Naive B cell (primary cell): ENCODE measurements around the gene GAST. TPM values are rescaled to one million over a fixed set of nuclear protein-coding genes. Genes with fewer than 3 reads are reported as not detected.

Source experiments
- ATAC-seq, 2 donors: fragments of 150-1000 bp; cut with Tn5 transposase; 2 replicates each; pipeline ENCODE4 v1.10.0; 2021; ENCODE audit warnings: low read depth in 2 of 2, mild to moderate bottlenecking in 2 of 2, moderate library complexity in 2 of 2
- DNase-seq: peaks from one replicate; pipeline ENCODE4 v3.0.0; 2022
- H3K27ac Mint-ChIP-seq, 6 donors: one replicate each; pipeline ENCODE4 v1.8.0; 2020 to 2022; ENCODE audit warnings: mild to moderate bottlenecking in 6 of 6, mixed read lengths in 6 of 6, moderate library complexity in 5 of 6, inconsistent platforms in 2 of 6
- H3K27me3 Mint-ChIP-seq, 3 donors: one replicate each; pipeline ENCODE4 v1.8.0; 2021 to 2022; ENCODE audit warnings: mixed read lengths in 3 of 3, mild to moderate bottlenecking in 1 of 3
- H3K36me3 Mint-ChIP-seq, 2 donors: one replicate each; pipeline ENCODE4 v1.8.0; 2020 to 2022; ENCODE audit warnings: mixed read lengths in 2 of 2, inconsistent platforms in 1 of 2, mild to moderate bottlenecking in 1 of 2
- H3K4me1 Mint-ChIP-seq, 3 donors: one replicate each; pipeline ENCODE4 v1.8.0; 2020 to 2022; ENCODE audit warnings: mixed read lengths in 3 of 3, inconsistent platforms in 1 of 3, mild to moderate bottlenecking in 1 of 3, moderate library complexity in 1 of 3
- H3K4me3 Mint-ChIP-seq, 8 donors: one replicate each; pipeline ENCODE4 v1.8.0; 2020 to 2022; ENCODE audit warnings: mild to moderate bottlenecking in 8 of 8, mixed read lengths in 8 of 8, moderate library complexity in 8 of 8, inconsistent platforms in 2 of 8
- H3K9me3 Mint-ChIP-seq, 7 donors: one replicate each; pipeline ENCODE4 v1.8.0; 2020 to 2022; ENCODE audit warnings: mixed read lengths in 7 of 7, mild to moderate bottlenecking in 5 of 7, inconsistent platforms in 2 of 7, moderate library complexity in 1 of 7
- polyA plus RNA-seq, 6 donors: library from polyadenylated mRNA; unstranded; fragments of 300-500 nt; fragmentation: Illumina TruSeq; gene quantifications; one replicate each; pipeline ENCODE4 v1.2.3, GENCODE V29; 2021; ENCODE audit warnings: low read depth in 6 of 6

The GAST gene
- polyA plus RNA-seq, 6 donors from 2014 or later = not detected

DNA sequence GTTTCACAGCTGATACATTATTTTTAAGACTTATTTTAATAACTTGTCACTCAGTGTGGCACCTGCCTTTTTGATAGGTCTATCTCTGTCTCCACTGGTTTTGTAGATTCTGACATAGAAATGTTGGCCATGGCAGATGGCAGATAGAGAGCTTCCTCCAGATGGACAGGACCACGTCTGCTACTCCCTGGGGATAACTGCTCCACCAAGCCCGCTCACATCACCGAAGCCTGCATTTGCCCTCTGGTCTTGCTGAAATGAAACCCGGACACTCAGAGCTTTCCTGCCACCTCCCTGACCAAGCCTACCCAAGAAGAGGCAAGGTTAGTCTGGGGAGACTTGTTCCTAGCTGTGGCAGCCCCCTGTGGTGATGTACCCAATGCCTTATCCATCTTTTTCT lies 38.7 kb downstream of the GAST start:
- Mint-ChIP-seq H3K4me3 (no peak overlapping the region), H3K27ac (peak overlapping the region in 1 of 6 donors; percentile 24), H3K9me3 (no peaks in the 10 kb centered on the region), H3K27me3 (peaks cover 0 to 6% (median 0%) of the 10 kb centered on the region in 3 donors), H3K4me1 (no peaks in the 10 kb centered on the region), H3K36me3 (peaks cover 0 to 3% of the 10 kb centered on the region in 2 donors)
- no peak for DNase-seq
- ATAC-seq = no peak

DNA sequence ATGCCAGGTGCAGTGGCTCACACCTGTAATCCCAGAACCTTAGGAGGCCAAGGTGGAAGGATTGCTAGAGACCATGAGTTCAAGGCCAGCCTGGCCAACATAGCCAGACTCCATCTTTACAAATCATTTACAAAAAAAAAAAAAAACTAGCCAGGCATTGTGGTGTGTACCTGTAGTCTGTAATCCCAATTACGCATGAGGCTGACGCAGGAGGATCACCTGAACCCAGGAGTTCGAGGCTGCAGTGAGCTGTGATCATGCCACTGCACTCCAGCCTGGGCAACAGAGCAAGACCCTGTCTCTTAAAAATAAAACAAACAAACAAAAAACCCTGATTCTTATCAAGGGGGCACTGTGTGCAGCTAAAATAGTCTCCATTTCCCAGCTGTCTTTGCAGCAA lies 39.2 kb downstream of the GAST start:
- Mint-ChIP-seq H3K27me3 (peaks cover 0 to 5% (median 0%) of the 10 kb centered on the region in 3 donors), H3K4me1 (no peaks in the 10 kb centered on the region), H3K36me3 (peaks cover 0 to 5% of the 10 kb centered on the region in 2 donors), H3K9me3 (no peaks in the 10 kb centered on the region), H3K27ac (no peak overlapping the region), H3K4me3 (no peak overlapping the region)
- DNase-seq (no peak), ATAC-seq (no peak)

DNA sequence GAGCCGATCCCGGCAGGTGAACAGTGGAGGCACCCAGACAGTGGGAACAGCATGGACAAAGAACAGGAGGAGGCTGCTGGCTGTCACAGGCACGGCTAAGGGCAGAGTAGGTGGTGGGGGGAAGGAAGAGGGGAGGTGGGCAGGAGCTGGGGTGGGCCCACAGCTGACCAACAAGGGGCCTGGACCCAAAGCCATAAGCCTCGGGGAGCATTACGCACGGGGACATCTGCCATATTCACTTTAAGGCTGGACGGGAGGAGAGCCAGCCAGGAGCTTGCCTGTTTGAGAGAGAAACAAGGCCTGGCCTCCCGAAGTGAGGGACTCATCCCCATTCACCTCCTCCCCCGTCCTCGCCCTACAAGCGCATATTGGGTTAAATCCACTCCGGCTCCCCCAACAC lies 41.9 kb downstream of the GAST start:
- no peaks in the 10 kb centered on the region for H3K4me1 Mint-ChIP-seq
- H3K9me3 Mint-ChIP-seq = no peaks in the 10 kb centered on the region
- no peaks in the 10 kb centered on the region for H3K27me3 Mint-ChIP-seq
- H3K27ac Mint-ChIP-seq = peak overlapping the region in 1 of 6 donors; percentile 2
- no peak for ATAC-seq
- no peak overlapping the region for H3K4me3 Mint-ChIP-seq
- DNase-seq = no peak
- H3K36me3 Mint-ChIP-seq = peaks cover 0 to 5% of the 10 kb centered on the region in 2 donors

DNA sequence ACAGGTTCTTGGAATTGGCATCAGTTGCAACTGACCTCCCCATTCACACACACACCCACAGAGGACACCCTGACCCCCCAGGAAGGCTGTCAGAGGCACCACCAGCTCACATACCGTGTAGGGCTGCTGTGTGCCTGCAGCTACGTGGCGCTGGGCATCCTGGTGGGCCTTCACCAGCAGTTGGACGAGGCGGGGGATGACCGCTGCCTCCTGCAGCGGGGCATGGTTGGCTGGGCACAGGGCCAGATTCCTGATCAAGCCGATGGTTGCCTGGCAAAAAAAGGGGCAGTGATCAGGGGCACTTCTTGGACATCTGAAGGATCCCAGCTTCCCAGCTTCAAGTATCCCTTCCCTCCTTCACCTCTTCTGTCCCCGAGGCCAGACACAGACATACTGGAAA lies 46.5 kb downstream of the GAST start:
- Mint-ChIP-seq H3K4me3 (no peak overlapping the region), H3K4me1 (peaks cover 10 to 18% (median 16%) of the 10 kb centered on the region in 3 donors), H3K27ac (no peak overlapping the region), H3K9me3 (no peaks in the 10 kb centered on the region), H3K27me3 (no peaks in the 10 kb centered on the region), H3K36me3 (peaks cover 0 to 25% of the 10 kb centered on the region in 2 donors)
- no peak for DNase-seq
- ATAC-seq = no peak

DNA sequence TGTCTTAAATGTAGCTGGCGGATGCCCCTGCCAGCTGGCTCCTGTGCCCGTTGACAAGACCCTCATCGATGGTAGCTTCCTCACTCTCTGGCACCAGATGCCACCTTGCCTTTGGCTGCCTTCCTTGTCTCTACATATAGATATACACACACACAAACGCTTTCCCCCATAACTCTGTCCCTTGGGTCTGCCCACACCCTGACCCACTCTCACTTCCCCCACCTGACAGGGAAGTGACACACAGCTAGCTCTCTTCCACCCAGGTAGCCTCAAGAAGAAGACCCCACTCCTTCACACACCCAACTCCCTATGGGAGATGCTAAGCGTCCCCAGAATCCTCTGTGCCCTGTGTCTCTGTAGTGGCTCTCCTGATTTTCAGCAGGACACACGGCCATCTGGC lies 48.7 kb downstream of the GAST start:
- Mint-ChIP-seq H3K27ac (peak overlapping the region; percentile 4 to 97 (median 59)), H3K27me3 (no peaks in the 10 kb centered on the region), H3K36me3 (peaks cover 0 to 26% of the 10 kb centered on the region in 2 donors), H3K4me1 (peaks cover 10 to 18% (median 16%) of the 10 kb centered on the region in 3 donors), H3K4me3 (peak overlapping the region in 3 of 8 donors; percentile 37 to 81 (median 59)), H3K9me3 (no peaks in the 10 kb centered on the region)
- DNase-seq = peak; percentile 11
- ATAC-seq = peak; percentile 71 to 97

DNA sequence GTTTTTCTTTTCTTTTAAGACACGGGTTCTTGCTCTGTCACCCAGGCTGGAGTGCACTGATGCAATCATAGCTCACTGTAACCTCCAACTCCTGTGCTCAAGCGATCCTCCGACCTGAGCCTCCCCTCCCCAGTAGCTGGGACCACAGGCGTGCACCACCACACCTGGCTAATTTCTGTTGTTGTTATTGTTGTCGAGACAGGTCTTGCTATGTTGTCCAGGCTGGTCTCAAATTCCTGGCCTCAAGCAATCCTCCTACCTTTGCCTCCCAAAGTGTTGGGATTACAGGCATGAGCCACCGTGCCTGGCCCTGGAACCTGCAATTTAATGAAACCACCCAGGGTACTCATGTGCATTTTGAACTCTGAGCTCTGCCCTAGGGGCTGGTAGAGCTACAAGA lies 50.3 kb downstream of the GAST start:
- no peak overlapping the region for H3K4me3 Mint-ChIP-seq

DNA sequence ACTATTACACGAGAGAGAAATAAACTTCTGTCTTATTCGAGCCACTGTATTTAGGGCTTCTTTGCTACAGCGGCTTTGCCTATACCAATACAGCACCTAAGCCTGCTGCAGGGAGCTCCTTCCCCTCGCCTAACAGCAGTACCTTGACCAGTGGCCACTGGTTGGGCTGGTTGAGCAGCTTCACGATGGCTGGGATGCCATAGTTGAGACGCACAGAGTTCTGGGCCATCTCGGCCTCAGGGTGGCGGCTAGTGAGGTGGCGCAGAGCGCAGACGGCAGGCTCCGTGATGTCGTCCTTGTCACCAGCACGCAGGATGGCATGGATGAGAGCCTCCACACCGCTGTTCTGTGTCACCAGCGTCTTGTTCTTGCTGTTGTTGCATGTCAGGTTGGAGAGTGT lies 50.7 kb downstream of the GAST start:
- ATAC-seq = no peak
- no peak for DNase-seq
- Mint-ChIP-seq H3K9me3 (no peaks in the 10 kb centered on the region), H3K36me3 (peaks cover 0 to 42% of the 10 kb centered on the region in 2 donors), H3K27ac (peak overlapping the region in 2 of 6 donors; percentile 15 to 59), H3K4me1 (peaks cover 10 to 19% (median 18%) of the 10 kb centered on the region in 3 donors), H3K27me3 (no peaks in the 10 kb centered on the region), H3K4me3 (no peak overlapping the region)

More for the DNA sequence above, 50.3 kb downstream of the GAST start:
- no peak for DNase-seq
- H3K4me1 Mint-ChIP-seq = peaks cover 10 to 18% (median 16%) of the 10 kb centered on the region in 3 donors
- H3K36me3 Mint-ChIP-seq = peaks cover 0 to 37% of the 10 kb centered on the region in 2 donors
- peak overlapping the region in 2 of 6 donors; percentile 53 to 81 for H3K27ac Mint-ChIP-seq
- no peak for ATAC-seq
- no peaks in the 10 kb centered on the region for H3K9me3 Mint-ChIP-seq
- H3K27me3 Mint-ChIP-seq = no peaks in the 10 kb centered on the region

- H3K27me3 Mint-ChIP-seq = no peaks in the 10 kb centered on the region
- peak overlapping the region in 2 of 6 donors; percentile 53 to 59 for H3K27ac Mint-ChIP-seq
- ATAC-seq (no peak), DNase-seq (no peak)
- H3K4me1 Mint-ChIP-seq = peaks cover 10 to 19% (median 18%) of the 10 kb centered on the region in 3 donors
- peaks cover 0 to 44% of the 10 kb centered on the region in 2 donors for H3K36me3 Mint-ChIP-seq
- H3K9me3 Mint-ChIP-seq = no peaks in the 10 kb centered on the region
- no peak overlapping the region for H3K4me3 Mint-ChIP-seq
Observed at GRCh38 chr17:41763327-41763726, 51.2 kb downstream of the GAST start.

Other genes starting within 250 kb of the GAST start
- not detected for gene KRT32, start 244.9 kb upstream of the GAST start, polyA plus RNA-seq
- not detected for gene KRT35, start 231.2 kb upstream of the GAST start, polyA plus RNA-seq
- gene KRT36, start 222.4 kb upstream of the GAST start, polyA plus RNA-seq = not detected
- not detected for gene KRT13, start 206.7 kb upstream of the GAST start, polyA plus RNA-seq
- gene KRT15, start 193.4 kb upstream of the GAST start, polyA plus RNA-seq = not detected
- gene KRT19, start 184.0 kb upstream of the GAST start, polyA plus RNA-seq = not detected
- not detected for gene KRT9, start 140.3 kb upstream of the GAST start, polyA plus RNA-seq
- gene KRT14, start 125.4 kb upstream of the GAST start, polyA plus RNA-seq = not detected
- not detected for gene KRT16, start 99.6 kb upstream of the GAST start, polyA plus RNA-seq
- not detected for gene KRT17, start 87.8 kb upstream of the GAST start, polyA plus RNA-seq
- gene EIF1, start 23.4 kb upstream of the GAST start, polyA plus RNA-seq = 1,000 to 10,000 TPM; 1,122 to 1,685 (median 1,504) TPM
- gene HAP1, start 22.3 kb downstream of the GAST start, polyA plus RNA-seq = not detected
- 100 to 1,000 TPM in 2 of 6 donors, 10 to 100 TPM in 4; 32.9 to 123 (median 51.0) TPM for gene JUP, start 74.4 kb downstream of the GAST start, polyA plus RNA-seq
- 1 to 10 TPM in 2 of 6 donors, under 1 TPM in 4; 0.39 to 2.9 (median 0.87) TPM for gene P3H4, start 99.6 kb downstream of the GAST start, polyA plus RNA-seq
- not detected for gene FKBP10, start 100.7 kb downstream of the GAST start, polyA plus RNA-seq
- gene NT5C3B, start 123.9 kb downstream of the GAST start, polyA plus RNA-seq = 10 to 100 TPM; 28.9 to 49.8 (median 37.8) TPM
- gene KLHL10, start 125.5 kb downstream of the GAST start, polyA plus RNA-seq = not detected
- 1 to 10 TPM; 3.6 to 9.8 (median 6.7) TPM for gene KLHL11, start 153.1 kb downstream of the GAST start, polyA plus RNA-seq
- gene ACLY, start 206.6 kb downstream of the GAST start, polyA plus RNA-seq = 10 to 100 TPM; 34.0 to 63.5 (median 49.8) TPM
- under 1 TPM in 4 of 6 donors, not detected in 2; 0.17 to 0.60 (median 0.37) TPM for gene ODAD4, start 218.3 kb downstream of the GAST start, polyA plus RNA-seq